K562 (cell line): Measurements from ENCODE around the gene WFIKKN1.

Experiments used
- CBX5 ChIP-seq: IDR thresholded peaks from 2 replicates; pipeline ENCODE4 v1.6.1; 2014; ENCODE audit warnings: low read depth, borderline replicate concordance
- CEBPB ChIP-seq: fragments of 450-650 bp; IDR thresholded peaks from 2 replicates; pipeline ENCODE4 v1.6.1; 2016; ENCODE audit warnings: missing genetic modification characterization, missing compliant biosample characterization
- POLR2AphosphoS5 ChIP-seq: IDR thresholded peaks from 2 replicates; pipeline ENCODE4 v1.6.1; 2011; ENCODE audit warnings: mild to moderate bottlenecking, low read depth, low read length, moderate library complexity; ENCODE audit not compliant: control insufficient read depth, insufficient read depth
- POLR3A ChIP-seq: IDR thresholded peaks from 2 replicates; pipeline ENCODE4 v1.6.1; 2011; ENCODE audit warnings: borderline replicate concordance, mild to moderate bottlenecking, moderate library complexity; ENCODE audit not compliant: insufficient read length, insufficient read depth; ENCODE audit errors: extremely low read depth
- TF ChIP-seq, protein P1 (sequence below): sonication (generic); formaldehyde crosslinking; IDR thresholded peaks from 2 replicates; pipeline ENCODE4 v1.8.1; 2023; ENCODE audit warnings: mild to moderate bottlenecking, missing genetic modification reagents
- TF ChIP-seq, protein P2 (sequence below): sonication (generic); formaldehyde crosslinking; IDR thresholded peaks from 2 replicates; pipeline ENCODE4 v1.8.0; 2022; ENCODE audit warnings: mild to moderate bottlenecking, missing genetic modification reagents

DNA sequence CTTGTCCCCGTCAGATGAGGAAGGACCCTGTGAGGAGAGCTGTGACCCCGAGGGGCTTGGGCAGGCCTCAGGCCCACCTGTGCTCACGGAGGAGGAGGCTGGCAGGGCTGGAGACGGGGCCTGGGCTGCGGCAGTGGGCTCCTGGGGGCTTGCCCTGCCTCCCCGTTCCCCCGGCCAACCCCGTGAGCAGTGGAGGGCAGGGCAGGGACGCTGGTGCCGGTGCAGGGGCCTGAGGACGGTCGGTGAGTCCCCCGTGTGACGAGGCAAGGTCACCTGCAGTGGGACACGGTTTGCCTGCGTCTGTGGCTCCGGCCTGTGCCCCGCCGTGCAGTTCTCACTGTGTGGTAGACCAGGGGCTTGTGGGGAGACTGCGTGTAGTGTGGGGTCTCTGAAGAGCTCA is 28.8 kb downstream of the WFIKKN1 start:
- TF ChIP-seq POLR2AphosphoS5 (no peak), CEBPB (no peak), POLR3A (no peak), CBX5 (no peak)
- TF ChIP-seq, protein P1, sequence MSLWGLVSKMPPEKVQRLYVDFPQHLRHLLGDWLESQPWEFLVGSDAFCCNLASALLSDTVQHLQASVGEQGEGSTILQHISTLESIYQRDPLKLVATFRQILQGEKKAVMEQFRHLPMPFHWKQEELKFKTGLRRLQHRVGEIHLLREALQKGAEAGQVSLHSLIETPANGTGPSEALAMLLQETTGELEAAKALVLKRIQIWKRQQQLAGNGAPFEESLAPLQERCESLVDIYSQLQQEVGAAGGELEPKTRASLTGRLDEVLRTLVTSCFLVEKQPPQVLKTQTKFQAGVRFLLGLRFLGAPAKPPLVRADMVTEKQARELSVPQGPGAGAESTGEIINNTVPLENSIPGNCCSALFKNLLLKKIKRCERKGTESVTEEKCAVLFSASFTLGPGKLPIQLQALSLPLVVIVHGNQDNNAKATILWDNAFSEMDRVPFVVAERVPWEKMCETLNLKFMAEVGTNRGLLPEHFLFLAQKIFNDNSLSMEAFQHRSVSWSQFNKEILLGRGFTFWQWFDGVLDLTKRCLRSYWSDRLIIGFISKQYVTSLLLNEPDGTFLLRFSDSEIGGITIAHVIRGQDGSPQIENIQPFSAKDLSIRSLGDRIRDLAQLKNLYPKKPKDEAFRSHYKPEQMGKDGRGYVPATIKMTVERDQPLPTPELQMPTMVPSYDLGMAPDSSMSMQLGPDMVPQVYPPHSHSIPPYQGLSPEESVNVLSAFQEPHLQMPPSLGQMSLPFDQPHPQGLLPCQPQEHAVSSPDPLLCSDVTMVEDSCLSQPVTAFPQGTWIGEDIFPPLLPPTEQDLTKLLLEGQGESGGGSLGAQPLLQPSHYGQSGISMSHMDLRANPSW (CRISPR knock-in tag): no peak
- TF ChIP-seq, protein P2, sequence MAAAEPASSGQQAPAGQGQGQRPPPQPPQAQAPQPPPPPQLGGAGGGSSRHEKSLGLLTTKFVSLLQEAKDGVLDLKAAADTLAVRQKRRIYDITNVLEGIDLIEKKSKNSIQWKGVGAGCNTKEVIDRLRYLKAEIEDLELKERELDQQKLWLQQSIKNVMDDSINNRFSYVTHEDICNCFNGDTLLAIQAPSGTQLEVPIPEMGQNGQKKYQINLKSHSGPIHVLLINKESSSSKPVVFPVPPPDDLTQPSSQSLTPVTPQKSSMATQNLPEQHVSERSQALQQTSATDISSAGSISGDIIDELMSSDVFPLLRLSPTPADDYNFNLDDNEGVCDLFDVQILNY (CRISPR knock-in tag): no peak
